K562 (cell line): ENCODE data around the gene NFXL1. TPM values are rescaled to one million over a fixed set of nuclear protein-coding genes. Genes with fewer than 3 reads are reported as not detected.

ENCODE experiments used
- ATAC-seq: fragments of 200-7000 bp; cut with Tn5 transposase; 3 replicates; pipeline ENCODE4 v1.9.1; 2020; ENCODE audit warnings: moderate library complexity
- BruUV-seq: library from RNA; stranded (reverse); fragments of 400-500 nt; replicated peaks from 2 replicates; lab custom pipeline; 2021; lab: Mats Ljungman, UMichigan
- CTCF ChIA-PET: fragments of 300-600 bp; formaldehyde crosslinking; extraction: SDS; loops from one replicate; lab custom pipeline; 2021; ENCODE audit warnings: low intra/inter-chr PET ratio; lab: Yijun Ruan, JAX
- POLR2A ChIA-PET: fragments of 300-600, 350-650 bp; sonication (Branson Sonifier 250); formaldehyde crosslinking; extraction: SDS; loops from one replicate; lab custom pipeline; 2021; ENCODE audit warnings: antibody characterized with exemption, inconsistent platforms; lab: Yijun Ruan, JAX
- DNase-seq, 4 experiments: peaks; one replicate each; pipeline versions ENCODE4 v3.0.0 to v3.0.0-alpha.2; 2011 to 2018; ENCODE audit warnings: low spot score in 3 of 4, mixed read lengths in 3 of 4; ENCODE audit errors: extremely low read depth in 1 of 4
- FAIRE-seq: peaks from 2 replicates; lab custom pipeline; 2011; peaks lifted over from hg19 to GRCh38; lab: Jason Lieb, UNC
- H2AFZ ChIP-seq: 2 replicates; pipeline ENCODE4 v1.6.0; 2011; ENCODE audit warnings: low read depth, low read length, control low read depth, inconsistent platforms
- H3K27ac ChIP-seq: fragments of 200-600 bp; 3 replicates; pipeline ENCODE4 v1.8.0; 2011; ENCODE audit warnings: low read depth, mild to moderate bottlenecking, control low read depth, inconsistent platforms, low read length, moderate library complexity, mixed read lengths; ENCODE audit errors: extremely low read depth
- H3K27me3 ChIP-seq, 2 experiments: fragments of 300-600 bp in 1 of 2; 2 replicates in 1 of 2; 3 replicates in 1 of 2; pipeline versions ENCODE4 v1.6.0 to v1.8.0; 2011; ENCODE audit warnings: inconsistent platforms in 2 of 2, low read length in 2 of 2, mild to moderate bottlenecking in 1 of 2, mixed read lengths in 1 of 2, moderate library complexity in 1 of 2; ENCODE audit not compliant: control insufficient read depth in 2 of 2, insufficient read depth in 2 of 2
- H3K36me3 ChIP-seq: fragments of 300-600 bp; 3 replicates; pipeline ENCODE4 v1.8.0; 2011; ENCODE audit warnings: mild to moderate bottlenecking, low read length, inconsistent platforms; ENCODE audit not compliant: control insufficient read depth, insufficient read depth
- H3K4me1 ChIP-seq, 2 experiments: fragments of 200-600 bp in 1 of 2; replicated peaks in 1 of 2; 2 replicates in 1 of 2; 3 replicates in 1 of 2; pipeline versions ENCODE4 v1.5.1 to v1.8.0; 2011; ENCODE audit warnings: inconsistent platforms in 2 of 2, low read length in 2 of 2, mild to moderate bottlenecking in 1 of 2, mixed read lengths in 1 of 2, moderate library complexity in 1 of 2; ENCODE audit not compliant: control insufficient read depth in 2 of 2, insufficient read depth in 2 of 2
- H3K4me2 ChIP-seq: 2 replicates; pipeline ENCODE4 v1.6.1; 2011; ENCODE audit warnings: low read length, control low read depth, inconsistent platforms, mixed read lengths; ENCODE audit not compliant: insufficient read depth
- H3K4me3 ChIP-seq: fragments of 200-600 bp; sonication (generic), shearing (Covaris generic); 2 replicates; pipeline ENCODE4 v1.5.1; 2016; ENCODE audit warnings: control low read depth, inconsistent platforms
- H3K79me2 ChIP-seq: fragments of 200-600 bp; 3 replicates; pipeline ENCODE4 v1.8.0; 2011; ENCODE audit warnings: low read length, inconsistent platforms; ENCODE audit not compliant: control insufficient read depth, insufficient read depth
- H3K9ac ChIP-seq, 2 experiments: 2 replicates each; pipeline versions ENCODE4 v1.6.0 to v1.6.1; 2011; ENCODE audit warnings: low read depth in 2 of 2, low read length in 2 of 2, control low read depth in 1 of 2, inconsistent platforms in 1 of 2, mild to moderate bottlenecking in 1 of 2, mixed read lengths in 1 of 2; ENCODE audit not compliant: insufficient read depth in 1 of 2
- H3K9me1 ChIP-seq: one replicate; pipeline ENCODE4 v1.6.0; 2011; ENCODE audit warnings: inconsistent platforms, mild to moderate bottlenecking, low read length, moderate library complexity; ENCODE audit not compliant: control insufficient read depth, insufficient read depth
- H3K9me3 ChIP-seq: replicated peaks from 2 replicates; pipeline ENCODE4 v1.5.1; 2011; ENCODE audit warnings: low read depth, low read length, inconsistent platforms; ENCODE audit not compliant: control insufficient read depth, insufficient read depth
- H4K20me1 ChIP-seq: replicated peaks from 2 replicates; pipeline ENCODE4 v1.6.1; 2011; ENCODE audit warnings: low read length, inconsistent platforms, mixed read lengths; ENCODE audit not compliant: control insufficient read depth, insufficient read depth
- CHD1 ChIP-seq: fragments of 200-600 bp; sonication (generic); IDR thresholded peaks from one replicate; pipeline ENCODE4 v1.6.1; 2012; ENCODE audit warnings: mild to moderate bottlenecking, moderate library complexity, low read length, inconsistent platforms
- CHD4 ChIP-seq: fragments of 200-600 bp; sonication (generic); IDR thresholded peaks from 3 replicates; pipeline ENCODE4 v1.6.1; 2012; ENCODE audit warnings: low read depth, mild to moderate bottlenecking, mixed read lengths, low read length, inconsistent platforms; ENCODE audit not compliant: insufficient read depth, insufficient replicate concordance, poor library complexity, severe bottlenecking
- HMG20B ChIP-seq: fragments of 250-450 bp; sonication (Bioruptor Pico); IDR thresholded peaks from 2 replicates; pipeline ENCODE4 v1.5.0; 2021; ENCODE audit warnings: mild to moderate bottlenecking
- JUND ChIP-seq, 2 experiments: IDR thresholded peaks; 2 replicates in 1 of 2; 3 replicates in 1 of 2; pipeline ENCODE4 v1.6.1; 2011; ENCODE audit warnings: borderline replicate concordance in 2 of 2, low read depth in 2 of 2, low read length in 2 of 2, improper control_type of control experiment in 1 of 2, missing biosample characterization in 1 of 2, missing genetic modification characterization in 1 of 2, missing genetic modification reagents in 1 of 2
- KDM1A ChIP-seq, 2 experiments: fragments of 450-650 bp; IDR thresholded peaks; 2 replicates each; pipeline ENCODE4 v1.6.1; 2016; ENCODE audit warnings: mild to moderate bottlenecking in 2 of 2
- KDM5B ChIP-seq: fragments of 200-600 bp; sonication (generic); IDR thresholded peaks from 2 replicates; pipeline ENCODE4 v1.6.1; 2012; ENCODE audit warnings: low read depth, mild to moderate bottlenecking, moderate library complexity, low read length, control low read depth, inconsistent platforms; ENCODE audit not compliant: insufficient replicate concordance
- MTA2 ChIP-seq: fragments of 450-650 bp; IDR thresholded peaks from 2 replicates; pipeline ENCODE4 v1.6.1; 2016; ENCODE audit warnings: low read depth
- NR2C2 ChIP-seq, 2 experiments: fragments of 200-800 bp in 1 of 2; sonication (Bioruptor generic) in 1 of 2; sonication (generic) in 1 of 2; formaldehyde crosslinking in 1 of 2; IDR thresholded peaks; 2 replicates each; pipeline versions ENCODE4 v1.6.1 to v1.8.0; 2016 to 2022; ENCODE audit warnings: mild to moderate bottlenecking in 1 of 2, missing compliant biosample characterization in 1 of 2, missing genetic modification characterization in 1 of 2, missing genetic modification reagents in 1 of 2
- TRIM28 ChIP-seq: fragments of 450-650 bp; IDR thresholded peaks from 2 replicates; pipeline ENCODE4 v1.6.1; 2017
- ZNF274 ChIP-seq: IDR thresholded peaks from 2 replicates; pipeline ENCODE4 v1.6.1; 2011; ENCODE audit warnings: low read depth, mild to moderate bottlenecking, low read length, moderate library complexity, borderline replicate concordance
- ZNF507 ChIP-seq: conservative IDR thresholded peaks from 2 replicates; pipeline ENCODE4 v1.6.1; 2017; ENCODE audit warnings: missing genetic modification characterization, missing compliant biosample characterization
- WGBS: fragments of 100-300 bp; shearing (Covaris generic); methylation state at CpG from one replicate; pipeline ENCODE4 v1.1.6; 2016; ENCODE audit warnings: low coverage, mixed read lengths; ENCODE audit not compliant: insufficient coverage; ENCODE audit errors: missing lambda C conversion rate; 5-methylcytosine and 5-hydroxymethylcytosine counted together
- in situ Hi-C: fragments of 300-500 bp; cut with MboI; formaldehyde crosslinking; loops from 4 replicates; pipeline ENCODE4 v1.15.0; 2018; ENCODE audit warnings: inconsistent platforms, mixed read lengths
- intact Hi-C: fragments of 100-400 bp; cut with micrococcal nuclease; formaldehyde crosslinking; loops from 2 replicates; pipeline ENCODE4 v1.14.2; 2022
- polyA plus RNA-seq, 8 experiments: library from polyadenylated mRNA; depleted of rRNA in 4 of 8; stranded (reverse) in 5 of 8; unstranded in 3 of 8; fragments of >200 nt; fragmentation: Nextera tagmentation in 2 of 8; fragmentation: Illumina TruSeq in 1 of 8; extraction: Ambion mirVana in 2 of 8; extraction: Trizol in 1 of 8; gene quantifications; 2 replicates each; pipeline versions ENCODE4 v1.2.1 to v1.2.3, GENCODE V29; 2011 to 2014; ENCODE audit warnings: inconsistent platforms in 1 of 8, missing spikeins in 1 of 8
- total RNA-seq, 7 experiments: library from RNA; depleted of rRNA in 6 of 7; stranded (reverse); fragments of >200 nt in 6 of 7; fragmentation: Illumina TruSeq in 2 of 7; extraction: Trizol in 2 of 7; gene quantifications; 2 replicates each; pipeline versions ENCODE4 v1.2.1 to v1.2.3, GENCODE V29; 2011 to 2021; ENCODE audit warnings: low replicate concordance in 1 of 7
- TF ChIP-seq, protein P1 (sequence below): fragments of 250-450 bp; sonication (Bioruptor Pico); IDR thresholded peaks from 2 replicates; pipeline ENCODE4 v1.9.0; 2021; ENCODE audit warnings: mild to moderate bottlenecking, inconsistent platforms
- TF ChIP-seq, protein P2 (sequence below): fragments of 450-650 bp; IDR thresholded peaks from 2 replicates; pipeline ENCODE4 v1.6.1; 2016
- TF ChIP-seq, protein P3 (sequence below), 3 experiments: fragments of 200-800 bp in 1 of 3; sonication (Bioruptor generic) in 1 of 3; sonication (generic) in 1 of 3; formaldehyde crosslinking in 1 of 3; IDR thresholded peaks; 2 replicates each; pipeline versions ENCODE4 v1.6.1 to v1.8.0; 2016 to 2022; ENCODE audit warnings: mild to moderate bottlenecking in 2 of 3, missing compliant biosample characterization in 2 of 3, missing genetic modification characterization in 2 of 3, missing genetic modification reagents in 1 of 3
- TF ChIP-seq, protein P4 (sequence below): IDR thresholded peaks from 3 replicates; pipeline ENCODE4 v1.6.1; 2011; ENCODE audit warnings: borderline replicate concordance, mild to moderate bottlenecking; ENCODE audit not compliant: insufficient read length, insufficient read depth

The NFXL1 gene
- total and polyA plus RNA-seq, 9 of the 15 experiments (the other 6 are each of a cell fraction or from before 2014, with no cell fraction given), result 7.5 to 27.0 (median 10.6) TPM

DNA sequence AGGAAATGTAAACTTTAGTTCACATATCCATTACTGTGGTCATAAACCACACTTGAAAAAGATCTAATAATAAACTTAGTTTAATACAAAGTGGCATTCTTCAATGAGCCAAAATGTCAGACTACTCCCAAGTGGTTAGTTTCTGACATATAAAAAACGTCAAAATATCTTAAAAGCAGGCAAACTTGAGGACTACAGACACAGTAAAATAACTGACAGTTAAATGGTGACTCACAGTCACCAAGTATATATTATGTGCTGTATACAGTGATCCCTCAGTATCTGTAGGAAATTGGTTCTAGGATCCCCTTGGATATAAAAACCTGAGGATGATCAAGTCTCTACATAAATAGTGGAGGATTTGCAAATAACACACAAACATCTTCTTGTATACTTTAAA, 64.9 kb downstream of the NFXL1 start (continued):
- TF ChIP-seq, protein P1, sequence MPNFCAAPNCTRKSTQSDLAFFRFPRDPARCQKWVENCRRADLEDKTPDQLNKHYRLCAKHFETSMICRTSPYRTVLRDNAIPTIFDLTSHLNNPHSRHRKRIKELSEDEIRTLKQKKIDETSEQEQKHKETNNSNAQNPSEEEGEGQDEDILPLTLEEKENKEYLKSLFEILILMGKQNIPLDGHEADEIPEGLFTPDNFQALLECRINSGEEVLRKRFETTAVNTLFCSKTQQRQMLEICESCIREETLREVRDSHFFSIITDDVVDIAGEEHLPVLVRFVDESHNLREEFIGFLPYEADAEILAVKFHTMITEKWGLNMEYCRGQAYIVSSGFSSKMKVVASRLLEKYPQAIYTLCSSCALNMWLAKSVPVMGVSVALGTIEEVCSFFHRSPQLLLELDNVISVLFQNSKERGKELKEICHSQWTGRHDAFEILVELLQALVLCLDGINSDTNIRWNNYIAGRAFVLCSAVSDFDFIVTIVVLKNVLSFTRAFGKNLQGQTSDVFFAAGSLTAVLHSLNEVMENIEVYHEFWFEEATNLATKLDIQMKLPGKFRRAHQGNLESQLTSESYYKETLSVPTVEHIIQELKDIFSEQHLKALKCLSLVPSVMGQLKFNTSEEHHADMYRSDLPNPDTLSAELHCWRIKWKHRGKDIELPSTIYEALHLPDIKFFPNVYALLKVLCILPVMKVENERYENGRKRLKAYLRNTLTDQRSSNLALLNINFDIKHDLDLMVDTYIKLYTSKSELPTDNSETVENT, result no peak
- TF ChIP-seq KDM5B (no peak), KDM1A (IDR thresholded peaks at IDR 0.05) (no peak)
- TF ChIP-seq, protein P2, sequence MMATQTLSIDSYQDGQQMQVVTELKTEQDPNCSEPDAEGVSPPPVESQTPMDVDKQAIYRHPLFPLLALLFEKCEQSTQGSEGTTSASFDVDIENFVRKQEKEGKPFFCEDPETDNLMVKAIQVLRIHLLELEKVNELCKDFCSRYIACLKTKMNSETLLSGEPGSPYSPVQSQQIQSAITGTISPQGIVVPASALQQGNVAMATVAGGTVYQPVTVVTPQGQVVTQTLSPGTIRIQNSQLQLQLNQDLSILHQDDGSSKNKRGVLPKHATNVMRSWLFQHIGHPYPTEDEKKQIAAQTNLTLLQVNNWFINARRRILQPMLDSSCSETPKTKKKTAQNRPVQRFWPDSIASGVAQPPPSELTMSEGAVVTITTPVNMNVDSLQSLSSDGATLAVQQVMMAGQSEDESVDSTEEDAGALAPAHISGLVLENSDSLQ, result no peak

DNA sequence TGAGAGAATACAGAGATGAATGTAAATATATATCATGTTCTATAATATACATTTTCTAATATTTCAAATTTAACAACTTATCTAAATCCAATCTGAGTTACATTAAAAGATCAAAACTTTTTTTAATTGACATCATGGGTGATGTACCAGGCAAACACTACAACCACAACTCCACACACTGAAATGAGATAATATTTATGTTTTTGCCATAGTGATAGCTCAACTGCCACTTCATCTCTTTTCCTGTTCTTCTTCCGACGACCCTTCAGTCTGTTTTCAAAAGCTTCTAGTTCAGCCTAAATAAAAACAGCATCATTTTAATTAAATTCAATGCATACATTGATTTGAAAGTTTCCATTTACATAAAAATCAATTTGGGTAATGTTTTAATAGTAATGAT, 66.3 kb downstream of the NFXL1 start:
- CTCF ChIA-PET, result no interaction called here
- DNase-seq (no peak), ATAC-seq (no peak), FAIRE-seq (no peak)
- H3K27ac ChIP-seq, result no peak overlapping the region
- no peaks in the 10 kb centered on the region for H3K9me3 ChIP-seq
- H4K20me1 ChIP-seq, result no peaks in the 10 kb centered on the region
- H3K4me1 ChIP-seq, result no peaks in the 10 kb centered on the region
- in situ Hi-C loops, result no loop called here
- H3K27me3 ChIP-seq, result no peaks in the 10 kb centered on the region
- H3K9ac ChIP-seq, result no peak overlapping the region
- POLR2A ChIA-PET, result no interaction called here
- H3K79me2 ChIP-seq, result no peaks in the 10 kb centered on the region
- no peak overlapping the region for H3K4me3 ChIP-seq
- H3K9me1 ChIP-seq, result no peaks in the 10 kb centered on the region
- 85% methylated on average over 2 of the region's 2 CpGs for WGBS
- peaks cover 42% of the 10 kb centered on the region for H3K36me3 ChIP-seq
- intact Hi-C loops, result no loop called here
- no peak overlapping the region for H3K4me2 ChIP-seq
- H2AFZ ChIP-seq, result no peak overlapping the region
- no TSS peak for BruUV-seq
- no peak for TF ChIP-seq NR2C2 (CRISPR knock-in tag; IDR thresholded peaks at IDR 0.05)
- TF ChIP-seq NR2C2 (tag; IDR thresholded peaks at IDR 0.05), result no peak
- no peak for TF ChIP-seq ZNF507 (tag)
- TF ChIP-seq JUND (IDR thresholded peaks at IDR 0.05; ENCODE audit: borderline replicate concordance, low read depth, low read length), result no peak
- no peak for TF ChIP-seq JUND (tag; IDR thresholded peaks at IDR 0.05; ENCODE audit: borderline replicate concordance, low read depth, low read length)
- no peak for TF ChIP-seq ZNF274
- no peak for TF ChIP-seq CHD1
- no peak for TF ChIP-seq TRIM28
- no peak for TF ChIP-seq MTA2
- TF ChIP-seq, protein P3, sequence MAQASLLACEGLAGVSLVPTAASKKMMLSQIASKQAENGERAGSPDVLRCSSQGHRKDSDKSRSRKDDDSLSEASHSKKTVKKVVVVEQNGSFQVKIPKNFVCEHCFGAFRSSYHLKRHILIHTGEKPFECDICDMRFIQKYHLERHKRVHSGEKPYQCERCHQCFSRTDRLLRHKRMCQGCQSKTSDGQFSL (CRISPR knock-in tag; IDR thresholded peaks at IDR 0.05), result no peak
- TF ChIP-seq, protein P3 (tag; IDR thresholded peaks at IDR 0.05), result no peak
- TF ChIP-seq CHD4, result no peak
- TF ChIP-seq, protein P4, sequence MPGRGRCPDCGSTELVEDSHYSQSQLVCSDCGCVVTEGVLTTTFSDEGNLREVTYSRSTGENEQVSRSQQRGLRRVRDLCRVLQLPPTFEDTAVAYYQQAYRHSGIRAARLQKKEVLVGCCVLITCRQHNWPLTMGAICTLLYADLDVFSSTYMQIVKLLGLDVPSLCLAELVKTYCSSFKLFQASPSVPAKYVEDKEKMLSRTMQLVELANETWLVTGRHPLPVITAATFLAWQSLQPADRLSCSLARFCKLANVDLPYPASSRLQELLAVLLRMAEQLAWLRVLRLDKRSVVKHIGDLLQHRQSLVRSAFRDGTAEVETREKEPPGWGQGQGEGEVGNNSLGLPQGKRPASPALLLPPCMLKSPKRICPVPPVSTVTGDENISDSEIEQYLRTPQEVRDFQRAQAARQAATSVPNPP, result no peak
- TF ChIP-seq HMG20B (CRISPR knock-in tag), result no peak
